Esophagus squamous epithelium (tissue), 5 donors: ENCODE data around the gene PTPRN2. TPM values are rescaled to one million over a fixed set of nuclear protein-coding genes. Genes with fewer than 3 reads are reported as not detected.
"Not testable (repeated sequence)": the region's sequence is repeated elsewhere in the genome, so short reads cannot be mapped to it uniquely, and the experiment has no call there.

Source experiments
- DNase-seq: peaks from one replicate; lab custom pipeline; 2025; lab: John Stamatoyannopoulos, UW
- H3K27ac ChIP-seq, 4 donors: fragments of 200-600 bp; sonication (generic); one replicate each; pipeline ENCODE4 v1.5.1; 2016 to 2019; ENCODE audit warnings: mild to moderate bottlenecking in 1 of 4
- H3K27me3 ChIP-seq, 4 donors: fragments of 200-600 bp; sonication (generic); 1 replicate in 3 of 4; 2 replicates in 1 of 4; pipeline versions ENCODE4 v1.5.1 to v1.6.0; 2017 to 2021; ENCODE audit warnings: antibody characterized with exemption in 1 of 4
- H3K36me3 ChIP-seq, 3 donors: fragments of 200-600 bp; sonication (generic); one replicate each; pipeline ENCODE4 v1.5.1; 2016 to 2019
- H3K4me1 ChIP-seq, 3 donors: fragments of 200-600 bp; sonication (generic); one replicate each; pipeline ENCODE4 v1.5.1; 2017 to 2019
- H3K4me3 ChIP-seq, 4 donors: fragments of 200-600 bp; sonication (generic); 1 replicate in 3 of 4; 2 replicates in 1 of 4; pipeline ENCODE4 v1.5.1; 2016 to 2019; ENCODE audit warnings: mild to moderate bottlenecking in 2 of 4, moderate library complexity in 1 of 4
- H3K9me3 ChIP-seq, 3 donors: fragments of 200-600 bp; sonication (generic); one replicate each; pipeline ENCODE4 v1.5.1; 2016 to 2019
- POLR2A ChIP-seq, 4 donors: fragments of 450-650 bp; IDR thresholded peaks; one replicate each; pipeline ENCODE4 v1.6.1; 2017; ENCODE audit warnings: antibody characterized with exemption in 4 of 4, mild to moderate bottlenecking in 4 of 4, moderate library complexity in 3 of 4
- WGBS, 2 donors: methylation state at CpG; one replicate each; pipeline ENCODE4 v1.1.5; 2018; 5-methylcytosine and 5-hydroxymethylcytosine counted together
- intact Hi-C: fragments of 100-400 bp; cut with DNase I; formaldehyde crosslinking; loops from one replicate; pipeline ENCODE4 v1.15.0; 2022
- total RNA-seq, 4 donors: library from RNA; depleted of rRNA; stranded (reverse); fragments of >200 nt; gene quantifications; one replicate each; pipeline ENCODE4 v1.1.0, GENCODE V29; 2016
- TF ChIP-seq, protein P1 (sequence below), 6 experiments: fragments of 450-650 bp in 4 of 6; fragments of 200-600 bp in 2 of 6; sonication (generic) in 2 of 6; IDR thresholded peaks; one replicate each; pipeline ENCODE4 v1.5.1; 2016 to 2019; ENCODE audit warnings: antibody characterized with exemption in 6 of 6, mild to moderate bottlenecking in 4 of 6, moderate library complexity in 4 of 6
- donor health status: DM: yes; HTN: yes; CAD: no.

Gene PTPRN2
- total RNA-seq, 4 donors from 2014 or later: 0.38 to 2.7 (median 1.0) TPM

- Histone ChIP-seq H3K36me3 (no peaks in the 10 kb centered on the region), H3K27me3 (peaks cover 0 to 26% (median 0%) of the 10 kb centered on the region in 4 donors), H3K9me3 (peaks cover 0 to 12% (median 5%) of the 10 kb centered on the region in 3 donors), H3K4me3 (no peak overlapping the region), H3K27ac (no peak overlapping the region), H3K4me1 (no peaks in the 10 kb centered on the region)
- TF ChIP-seq POLR2A (IDR thresholded peaks at IDR 0.05): no peak
- TF ChIP-seq, protein P1, sequence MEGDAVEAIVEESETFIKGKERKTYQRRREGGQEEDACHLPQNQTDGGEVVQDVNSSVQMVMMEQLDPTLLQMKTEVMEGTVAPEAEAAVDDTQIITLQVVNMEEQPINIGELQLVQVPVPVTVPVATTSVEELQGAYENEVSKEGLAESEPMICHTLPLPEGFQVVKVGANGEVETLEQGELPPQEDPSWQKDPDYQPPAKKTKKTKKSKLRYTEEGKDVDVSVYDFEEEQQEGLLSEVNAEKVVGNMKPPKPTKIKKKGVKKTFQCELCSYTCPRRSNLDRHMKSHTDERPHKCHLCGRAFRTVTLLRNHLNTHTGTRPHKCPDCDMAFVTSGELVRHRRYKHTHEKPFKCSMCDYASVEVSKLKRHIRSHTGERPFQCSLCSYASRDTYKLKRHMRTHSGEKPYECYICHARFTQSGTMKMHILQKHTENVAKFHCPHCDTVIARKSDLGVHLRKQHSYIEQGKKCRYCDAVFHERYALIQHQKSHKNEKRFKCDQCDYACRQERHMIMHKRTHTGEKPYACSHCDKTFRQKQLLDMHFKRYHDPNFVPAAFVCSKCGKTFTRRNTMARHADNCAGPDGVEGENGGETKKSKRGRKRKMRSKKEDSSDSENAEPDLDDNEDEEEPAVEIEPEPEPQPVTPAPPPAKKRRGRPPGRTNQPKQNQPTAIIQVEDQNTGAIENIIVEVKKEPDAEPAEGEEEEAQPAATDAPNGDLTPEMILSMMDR (IDR thresholded peaks at IDR 0.05): no peak
- DNase-seq: no peak
- intact Hi-C loops: no loop called here
- WGBS, 2 donors: 67 to 69% methylated on average over 1 to 2 of the region's 2 CpGs
Measured at GRCh38 chr7:158516524-158516923, 71.1 kb downstream of the PTPRN2 start.

- Histone ChIP-seq H3K27ac (no peak overlapping the region), H3K4me3 (no peak overlapping the region), H3K36me3 (no peaks in the 10 kb centered on the region), H3K4me1 (no peaks in the 10 kb centered on the region), H3K9me3 (peaks cover 0 to 16% (median 10%) of the 10 kb centered on the region in 3 donors), H3K27me3 (peaks cover 0 to 16% (median 0%) of the 10 kb centered on the region in 4 donors)
- no peak for DNase-seq
- intact Hi-C loops: no loop called here
- TF ChIP-seq, protein P1 (IDR thresholded peaks at IDR 0.05): no peak
- no peak for TF ChIP-seq POLR2A (IDR thresholded peaks at IDR 0.05)
- WGBS, 2 donors: 67 to 69% methylated on average over 4 to 6 of the region's 6 CpGs
Measured at GRCh38 chr7:158512869-158513268, 74.8 kb downstream of the PTPRN2 start.

DNA sequence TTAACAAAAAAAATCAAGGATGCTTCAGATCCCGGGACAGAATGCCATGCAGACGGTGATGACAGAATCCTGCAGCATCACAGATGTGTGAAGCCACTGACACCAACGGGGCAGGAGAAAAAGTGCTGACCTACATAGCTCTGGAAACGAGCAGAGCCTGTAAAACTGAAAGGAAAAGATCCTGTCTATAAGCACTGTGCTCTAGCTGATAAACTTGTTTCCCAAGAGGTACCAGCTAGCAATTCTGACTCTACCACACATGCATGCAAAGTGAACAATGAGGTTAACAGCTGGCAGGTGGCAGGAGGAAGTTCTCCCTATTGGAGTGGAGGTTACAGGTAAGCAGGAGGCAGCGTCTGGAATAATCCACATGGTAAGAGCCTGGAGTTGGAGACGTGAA lies 75.6 kb downstream of the PTPRN2 start:
- H3K36me3 ChIP-seq: no peaks in the 10 kb centered on the region
- TF ChIP-seq, protein P1 (IDR thresholded peaks at IDR 0.05): no peak
- no peak for TF ChIP-seq POLR2A (IDR thresholded peaks at IDR 0.05)
- intact Hi-C loops: no loop called here
- H3K27ac ChIP-seq: no peak overlapping the region
- H3K9me3 ChIP-seq: peaks cover 0 to 18% (median 10%) of the 10 kb centered on the region in 3 donors
- no peak overlapping the region for H3K4me3 ChIP-seq
- WGBS, 2 donors: 73 to 84% methylated on average over 6 of the region's 6 CpGs
- DNase-seq: no peak
- no peaks in the 10 kb centered on the region for H3K4me1 ChIP-seq
- H3K27me3 ChIP-seq: peaks cover 0 to 12% (median 0%) of the 10 kb centered on the region in 4 donors

DNA sequence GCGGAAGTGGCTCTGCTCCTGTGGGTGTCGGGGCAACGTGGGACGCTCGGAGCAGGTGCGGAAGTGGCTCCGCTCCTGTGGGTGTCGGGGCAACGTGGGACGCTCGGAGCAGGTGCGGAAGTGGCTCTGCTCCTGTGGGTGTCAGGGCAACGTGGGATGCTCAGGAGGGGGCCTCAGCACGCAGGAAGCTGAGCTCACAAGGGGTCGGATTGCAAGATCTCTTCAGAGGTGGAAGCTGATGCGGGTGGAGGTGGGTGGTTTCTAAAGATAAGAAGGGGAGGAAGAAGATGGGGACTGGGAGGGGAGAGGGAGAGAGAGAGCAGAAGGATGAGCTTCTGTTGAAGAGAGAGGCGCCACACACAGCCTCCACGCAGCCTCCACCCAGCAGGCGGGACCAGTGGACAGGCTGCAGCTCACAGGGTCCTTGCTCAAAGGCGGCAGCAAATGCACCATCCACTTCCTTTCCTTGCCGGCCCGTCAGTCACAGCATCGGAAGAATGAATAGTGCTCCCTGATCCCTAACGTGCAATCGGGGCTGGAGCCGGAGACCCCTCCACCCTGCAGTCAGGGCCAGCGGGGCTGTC lies 78.7 kb downstream of the PTPRN2 start:
- intact Hi-C loops: no loop called here
- TF ChIP-seq, protein P1 (IDR thresholded peaks at IDR 0.05): no peak
- TF ChIP-seq POLR2A (IDR thresholded peaks at IDR 0.05): no peak
- Histone ChIP-seq H3K27ac (no peak overlapping the region), H3K4me3 (no peak overlapping the region), H3K9me3 (peaks cover 0 to 40% (median 25%) of the 10 kb centered on the region in 3 donors), H3K4me1 (no peaks in the 10 kb centered on the region), H3K27me3 (peaks cover 0 to 22% (median 0%) of the 10 kb centered on the region in 4 donors), H3K36me3 (no peaks in the 10 kb centered on the region)
- 71 to 92% methylated on average over 5 to 13 of the region's 27 CpGs for WGBS, 2 donors
- DNase-seq: no peak

DNA sequence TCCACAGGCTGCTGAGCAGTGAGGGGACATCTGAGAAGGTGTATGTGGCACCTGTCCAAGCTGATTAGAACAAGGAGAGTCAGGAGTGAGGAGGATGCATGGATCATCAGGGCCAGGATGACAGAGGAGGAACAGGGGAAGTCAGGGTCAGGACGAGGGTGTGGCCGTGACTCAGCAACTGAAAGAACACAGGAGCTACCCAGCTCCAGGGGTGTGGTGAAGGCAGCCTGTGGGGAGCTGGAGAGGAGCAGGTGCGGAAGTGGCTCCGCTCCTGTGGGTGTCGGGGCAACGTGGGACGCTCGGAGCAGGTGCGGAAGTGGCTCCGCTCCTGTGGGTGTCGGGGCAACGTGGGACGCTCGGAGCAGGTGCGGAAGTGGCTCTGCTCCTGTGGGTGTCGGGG lies 79.3 kb downstream of the PTPRN2 start:
- DNase-seq, intact Hi-C loops, H3K27ac ChIP-seq, H3K4me3 ChIP-seq, H3K36me3 ChIP-seq, H3K4me1 ChIP-seq: not testable (repeated sequence)
- 55 to 68% methylated on average over 5 to 13 of the region's 16 CpGs for WGBS, 2 donors
- Histone ChIP-seq H3K9me3 (peaks cover 0 to 40% (median 25%) of the 10 kb centered on the region in 3 donors), H3K27me3 (peaks cover 0 to 22% (median 0%) of the 10 kb centered on the region in 4 donors)
